Nasal cavity respiratory epithelium epithelial cell of viscerocranial mucosa (primary cell): ENCODE data around the gene WDR81. TPM values are rescaled to one million over a fixed set of nuclear protein-coding genes. Genes with fewer than 3 reads are reported as not detected.

ENCODE experiments used
- total RNA-seq: library from RNA; depleted of rRNA; stranded (reverse); fragments of >200 nt; gene quantifications from 2 replicates; pipeline ENCODE4 v1.2.3, GENCODE V29; 2014

Gene WDR81
- 13.7 and 39.9 TPM in 2 replicates for total RNA-seq

GRCh38 chr17:1724351-1724868 lies at the start of gene WDR81:
WDR81 (plus strand) TSS chr17:1724704; CDS start chr17:1724960, 256 bp downstream.

GRCh38 chr17:1684378-1685189 lies 39.9 kb upstream of the WDR81 start, which contains the start of gene PRPF8:
PRPF8 (minus strand) TSS chr17:1684867; CDS start chr17:1684571, 296 bp downstream.

GRCh38 chr17:1709971-1710806 lies 14.3 kb upstream of the WDR81 start, which contains the start of gene TLCD2:
TLCD2 (minus strand) TSS chr17:1710377; CDS start chr17:1710242, 135 bp downstream.

GRCh38 chr17:1742371-1743087 lies 18.0 kb downstream of the WDR81 start, which contains the start of gene SERPINF2:
SERPINF2 (plus strand) TSS chr17:1742871; CDS start chr17:1744996, 2,125 bp downstream.

Other genes with a start within 250 kb of the WDR81 start
- gene MYO1C, start 232.0 kb upstream of the WDR81 start, total RNA-seq = 85.1 and 211 TPM in 2 replicates
- 23.2 and 44.9 TPM in 2 replicates for gene INPP5K, start 208.1 kb upstream of the WDR81 start, total RNA-seq
- 20.2 and 32.9 TPM in 2 replicates for gene PITPNA, start 161.9 kb upstream of the WDR81 start, total RNA-seq
- 3.8 and 8.5 TPM in 2 replicates for gene SLC43A2, start 95.9 kb upstream of the WDR81 start, total RNA-seq
- gene SCARF1, start 79.0 kb upstream of the WDR81 start, total RNA-seq = 0.34 and 0.43 TPM in 2 replicates
- 3.4 and 3.6 TPM in 2 replicates for gene RILP, start 74.8 kb upstream of the WDR81 start, total RNA-seq
- gene PRPF8, start 39.8 kb upstream of the WDR81 start, total RNA-seq = 88.9 and 187 TPM in 2 replicates
- gene TLCD2, start 14.3 kb upstream of the WDR81 start, total RNA-seq = 7.8 and 9.9 TPM in 2 replicates
- 0.68 and 1.5 TPM in 2 replicates for gene SERPINF2, start 18.2 kb downstream of the WDR81 start, total RNA-seq
- gene SERPINF1, start 37.4 kb downstream of the WDR81 start, total RNA-seq = 73.1 and 440 TPM in 2 replicates
- gene SMYD4, start 105.2 kb downstream of the WDR81 start, total RNA-seq = 8.5 and 11.2 TPM in 2 replicates
- 29.4 and 54.2 TPM in 2 replicates for gene RPA1, start 105.3 kb downstream of the WDR81 start, total RNA-seq